ENCODE measurements around the gene SERP2.

Gene SERP2

DNA sequence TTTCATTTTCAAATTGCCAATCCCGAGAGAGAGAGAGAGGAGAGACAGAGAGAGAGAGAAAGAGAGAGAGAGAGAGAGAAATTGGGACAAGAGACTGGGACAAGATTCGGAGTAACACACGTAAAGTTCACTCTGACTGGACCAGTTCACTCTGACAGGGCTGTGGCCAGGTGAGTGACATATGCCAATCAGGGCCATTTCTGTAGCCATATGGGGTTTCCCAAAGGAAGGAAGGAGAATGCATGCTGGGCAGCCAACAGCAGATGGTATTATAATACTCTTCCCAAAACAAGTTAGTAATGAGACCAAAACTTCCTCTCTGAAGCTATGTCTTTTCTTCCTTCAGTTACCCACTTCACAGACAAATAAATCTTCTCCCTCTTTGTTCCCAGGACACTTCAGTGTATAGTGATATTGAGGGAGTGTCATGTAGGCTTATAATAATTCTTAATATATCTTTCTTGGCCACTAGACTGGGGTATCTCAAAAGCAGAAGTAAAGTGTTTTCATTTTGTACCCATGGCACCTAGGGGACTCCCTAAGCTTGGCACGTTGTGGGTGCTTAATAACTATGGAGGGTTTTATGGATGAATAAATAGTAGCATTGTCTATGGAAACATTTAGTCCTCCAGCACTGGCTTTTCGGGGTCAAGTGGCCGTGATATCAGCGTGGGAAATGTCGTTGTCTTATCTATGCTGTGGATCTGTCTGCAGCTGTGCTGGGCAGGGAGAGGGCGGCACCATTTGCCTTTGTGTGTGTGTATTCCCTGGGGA, 51.6 kb downstream of the SERP2 start:
- ChIA-PET POLR2A (no interaction called here), CTCF (no interaction called here)
- DNase-seq (ENCODE audit: extremely low spot score), result no peak
- TF ChIP-seq CTBP1 (IDR thresholded peaks at IDR 0.05; ENCODE audit: borderline replicate concordance), result no peak
- no peak for TF ChIP-seq TARDBP (IDR thresholded peaks at IDR 0.05)
- no peak for TF ChIP-seq ZNF384 (IDR thresholded peaks at IDR 0.05)

GRCh38 chr13:44425815-44426078, 52.1 kb downstream of the SERP2 start:
- POLR2A ChIA-PET, result no interaction called here
- TF ChIP-seq TARDBP (IDR thresholded peaks at IDR 0.05) (no peak), HDGF (IDR thresholded peaks at IDR 0.05; ENCODE audit: borderline replicate concordance) (no peak), NFRKB (IDR thresholded peaks at IDR 0.05) (no peak), CTBP1 (IDR thresholded peaks at IDR 0.05; ENCODE audit: borderline replicate concordance) (no peak), ELF4 (IDR thresholded peaks at IDR 0.05) (no peak), L3MBTL2 (conservative IDR thresholded peaks at IDR 0.05) (no peak), ARNT (IDR thresholded peaks at IDR 0.05) (no peak), FOXA1 (IDR thresholded peaks at IDR 0.05) (no peak), SP1 (IDR thresholded peaks at IDR 0.05) (no peak), BHLHE40 (IDR thresholded peaks at IDR 0.05; ENCODE audit: borderline replicate concordance) (no peak), FOXM1 (IDR thresholded peaks at IDR 0.05; ENCODE audit: borderline replicate concordance) (no peak), ZNF384 (IDR thresholded peaks at IDR 0.05) (no peak), SUZ12 (IDR thresholded peaks at IDR 0.05) (no peak)
- TF ChIP-seq, protein P1, sequence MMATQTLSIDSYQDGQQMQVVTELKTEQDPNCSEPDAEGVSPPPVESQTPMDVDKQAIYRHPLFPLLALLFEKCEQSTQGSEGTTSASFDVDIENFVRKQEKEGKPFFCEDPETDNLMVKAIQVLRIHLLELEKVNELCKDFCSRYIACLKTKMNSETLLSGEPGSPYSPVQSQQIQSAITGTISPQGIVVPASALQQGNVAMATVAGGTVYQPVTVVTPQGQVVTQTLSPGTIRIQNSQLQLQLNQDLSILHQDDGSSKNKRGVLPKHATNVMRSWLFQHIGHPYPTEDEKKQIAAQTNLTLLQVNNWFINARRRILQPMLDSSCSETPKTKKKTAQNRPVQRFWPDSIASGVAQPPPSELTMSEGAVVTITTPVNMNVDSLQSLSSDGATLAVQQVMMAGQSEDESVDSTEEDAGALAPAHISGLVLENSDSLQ (IDR thresholded peaks at IDR 0.05), result no peak
- CTCF ChIA-PET, result interaction anchor here (0.9 kb wide), 1 partner anchor 192 kb away, joined by 3 read pairs; no protein-coding TSS in a partner anchor

DNA sequence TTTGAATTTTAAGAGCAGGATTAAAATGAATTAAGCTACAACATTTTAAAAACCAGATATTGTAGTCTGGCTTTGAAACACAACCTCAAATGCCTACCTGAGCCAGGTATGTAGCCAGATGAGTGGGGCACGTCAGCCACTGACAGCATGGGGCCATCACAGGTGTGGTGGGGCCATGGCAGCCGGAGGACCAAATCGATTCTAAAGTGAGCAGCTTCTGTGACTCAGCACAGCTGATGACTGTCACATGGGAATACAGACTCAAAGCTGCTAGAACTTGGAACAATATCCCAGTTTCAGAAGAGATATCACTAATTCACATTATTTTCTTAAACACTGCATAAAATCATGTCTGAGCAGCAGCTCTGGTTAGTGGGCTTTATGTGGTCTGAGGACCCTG, 52.8 kb downstream of the SERP2 start:
- POLR2A ChIA-PET, result no interaction called here
- no peak for DNase-seq (ENCODE audit: extremely low spot score)
- CTCF ChIA-PET, result interaction anchor here (0.9 kb wide), 1 partner anchor 193 kb away, joined by 3 read pairs; no protein-coding TSS in a partner anchor
- TF ChIP-seq SUZ12 (IDR thresholded peaks at IDR 0.05) (no peak), FOXA1 (IDR thresholded peaks at IDR 0.05) (no peak), LEF1 (IDR thresholded peaks at IDR 0.05; ENCODE audit: borderline replicate concordance) (no peak), L3MBTL2 (conservative IDR thresholded peaks at IDR 0.05) (no peak), FOXK2 (IDR thresholded peaks at IDR 0.05) (no peak), FOXM1 (IDR thresholded peaks at IDR 0.05; ENCODE audit: borderline replicate concordance) (no peak), CTBP1 (IDR thresholded peaks at IDR 0.05; ENCODE audit: borderline replicate concordance) (no peak), NFRKB (IDR thresholded peaks at IDR 0.05) (no peak), ELF4 (IDR thresholded peaks at IDR 0.05) (no peak), HDGF (IDR thresholded peaks at IDR 0.05; ENCODE audit: borderline replicate concordance) (no peak), SP1 (IDR thresholded peaks at IDR 0.05) (no peak), ARNT (IDR thresholded peaks at IDR 0.05) (no peak), ZNF384 (IDR thresholded peaks at IDR 0.05) (no peak), TARDBP (IDR thresholded peaks at IDR 0.05) (no peak)
- TF ChIP-seq, protein P1 (IDR thresholded peaks at IDR 0.05), result no peak

More at GRCh38 chr13:44425815-44426078, 52.1 kb downstream of the SERP2 start:
- DNase-seq (ENCODE audit: extremely low spot score), result no peak

DNA sequence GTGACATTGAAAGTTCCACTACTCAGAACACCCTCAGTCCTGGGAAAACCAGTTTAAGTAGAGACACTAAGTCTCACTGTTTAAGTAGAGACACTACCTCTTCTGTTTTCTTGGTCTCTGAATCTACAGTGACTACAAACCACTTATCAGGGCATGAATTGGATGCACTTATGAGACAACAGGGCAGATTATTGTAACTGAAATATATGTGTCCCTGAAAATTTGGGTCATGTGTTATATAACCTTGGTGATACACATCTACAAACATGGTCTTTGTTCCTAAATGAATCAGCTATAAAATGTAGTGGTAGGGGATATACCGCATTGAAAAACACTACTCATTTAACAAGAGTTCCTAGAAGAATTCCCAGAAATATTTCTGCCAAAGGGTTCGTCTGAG, 55.7 kb downstream of the SERP2 start:
- ChIA-PET POLR2A (no interaction called here), CTCF (interaction anchor here (0.5 kb wide), 1 partner anchor 589 kb away, joined by 4 read pairs; no protein-coding TSS in a partner anchor)
- no peak for TF ChIP-seq LEF1 (IDR thresholded peaks at IDR 0.05; ENCODE audit: borderline replicate concordance)
- TF ChIP-seq FOXA1 (IDR thresholded peaks at IDR 0.05), result no peak
- TF ChIP-seq ARNT (IDR thresholded peaks at IDR 0.05), result no peak
- TF ChIP-seq, protein P1 (IDR thresholded peaks at IDR 0.05), result no peak
- TF ChIP-seq NFRKB (IDR thresholded peaks at IDR 0.05), result no peak
- TF ChIP-seq FOXK2 (IDR thresholded peaks at IDR 0.05), result no peak
- no peak for TF ChIP-seq ZNF384 (IDR thresholded peaks at IDR 0.05)
- TF ChIP-seq L3MBTL2 (conservative IDR thresholded peaks at IDR 0.05), result no peak
- TF ChIP-seq FOXM1 (IDR thresholded peaks at IDR 0.05; ENCODE audit: borderline replicate concordance), result no peak
- TF ChIP-seq ELF4 (IDR thresholded peaks at IDR 0.05), result no peak
- TF ChIP-seq HDGF (IDR thresholded peaks at IDR 0.05; ENCODE audit: borderline replicate concordance), result no peak
- no peak for TF ChIP-seq CTBP1 (IDR thresholded peaks at IDR 0.05; ENCODE audit: borderline replicate concordance)
- TF ChIP-seq SUZ12 (IDR thresholded peaks at IDR 0.05), result no peak
- no peak for TF ChIP-seq SP1 (IDR thresholded peaks at IDR 0.05)
- no peak for DNase-seq (ENCODE audit: extremely low spot score)

GRCh38 chr13:44431150-44431549, 57.5 kb downstream of the SERP2 start:
- ChIA-PET POLR2A (no interaction called here), CTCF (no interaction called here)
- TF ChIP-seq L3MBTL2 (conservative IDR thresholded peaks at IDR 0.05) (no peak), CTBP1 (IDR thresholded peaks at IDR 0.05; ENCODE audit: borderline replicate concordance) (no peak), FOXM1 (IDR thresholded peaks at IDR 0.05; ENCODE audit: borderline replicate concordance) (no peak), FOXA1 (IDR thresholded peaks at IDR 0.05) (no peak), NFRKB (IDR thresholded peaks at IDR 0.05) (no peak), ELF4 (IDR thresholded peaks at IDR 0.05) (no peak), HDGF (IDR thresholded peaks at IDR 0.05; ENCODE audit: borderline replicate concordance) (no peak), ZNF384 (IDR thresholded peaks at IDR 0.05) (no peak), SP1 (IDR thresholded peaks at IDR 0.05) (no peak), LEF1 (IDR thresholded peaks at IDR 0.05; ENCODE audit: borderline replicate concordance) (no peak), ARNT (IDR thresholded peaks at IDR 0.05) (no peak), FOXK2 (IDR thresholded peaks at IDR 0.05) (no peak), SUZ12 (IDR thresholded peaks at IDR 0.05) (no peak)
- TF ChIP-seq, protein P1 (IDR thresholded peaks at IDR 0.05), result no peak
- DNase-seq (ENCODE audit: extremely low spot score), result no peak

Data from HEK293T (cell line).